ENCODE measurements around the gene C4orf46. TPM values are rescaled to one million over a fixed set of nuclear protein-coding genes. Genes with fewer than 3 reads are reported as not detected.

C4orf46 gene
- total and polyA plus RNA-seq, 2 experiments from 2014 or later = 23.9 to 41.5 TPM

DNA sequence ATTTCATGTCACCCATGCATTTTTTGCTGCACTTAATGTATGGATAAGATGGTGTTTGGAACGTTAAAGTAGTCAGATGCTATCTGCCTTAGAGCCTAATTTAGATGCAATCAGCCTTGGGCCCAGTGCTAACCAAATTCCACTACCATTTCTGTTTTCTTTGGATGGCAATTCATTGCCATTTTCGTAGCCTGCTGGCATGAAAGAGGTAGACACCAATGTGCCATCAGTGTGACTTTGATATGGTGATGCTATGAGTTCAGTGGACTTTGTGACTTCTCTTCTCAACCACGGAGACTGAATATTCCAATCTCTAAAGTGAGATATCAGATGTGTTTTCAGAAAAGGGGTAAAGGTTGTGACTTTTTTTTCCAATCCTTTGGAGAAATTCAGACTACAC, 1.9 kb upstream of the C4orf46 start:
- H3K27me3 Mint-ChIP-seq (ENCODE audit: insufficient read depth, low read depth, poor library complexity) = peaks cover 12% of the 10 kb centered on the region
- no peaks in the 10 kb centered on the region for H3K9me2 ChIP-seq (ENCODE audit: insufficient read depth)
- H3K4me1 Mint-ChIP-seq = peaks cover 14% of the 10 kb centered on the region; the same call in 2 of the 3 replicates
- H3K4me3 Mint-ChIP-seq = no peak overlapping the region
- DNase-seq (ENCODE audit: low spot score) (no peak), ATAC-seq (no peak)
- H2AFZ ChIP-seq = no peak overlapping the region
- TF ChIP-seq JUNB (IDR thresholded peaks at IDR 0.05; ENCODE audit: unreplicated experiment) = no peak
- TF ChIP-seq, protein P1, sequence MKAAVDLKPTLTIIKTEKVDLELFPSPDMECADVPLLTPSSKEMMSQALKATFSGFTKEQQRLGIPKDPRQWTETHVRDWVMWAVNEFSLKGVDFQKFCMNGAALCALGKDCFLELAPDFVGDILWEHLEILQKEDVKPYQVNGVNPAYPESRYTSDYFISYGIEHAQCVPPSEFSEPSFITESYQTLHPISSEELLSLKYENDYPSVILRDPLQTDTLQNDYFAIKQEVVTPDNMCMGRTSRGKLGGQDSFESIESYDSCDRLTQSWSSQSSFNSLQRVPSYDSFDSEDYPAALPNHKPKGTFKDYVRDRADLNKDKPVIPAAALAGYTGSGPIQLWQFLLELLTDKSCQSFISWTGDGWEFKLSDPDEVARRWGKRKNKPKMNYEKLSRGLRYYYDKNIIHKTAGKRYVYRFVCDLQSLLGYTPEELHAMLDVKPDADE (IDR thresholded peaks at IDR 0.05) = no peak
- no peak for TF ChIP-seq EZH2phosphoT487 (IDR thresholded peaks at IDR 0.05; ENCODE audit: unreplicated experiment)
- TF ChIP-seq ZNF331 (CRISPR knock-in tag; IDR thresholded peaks at IDR 0.05; ENCODE audit: low read depth) = no peak
- TF ChIP-seq CREB1 (CRISPR knock-in tag; IDR thresholded peaks at IDR 0.05; ENCODE audit: low read depth) = no peak
- TF ChIP-seq ZNF114 (CRISPR knock-in tag; IDR thresholded peaks at IDR 0.05) = no peak
- TF ChIP-seq EZH2 (IDR thresholded peaks at IDR 0.05; ENCODE audit: low read depth, unreplicated experiment) = no peak
- no peak for TF ChIP-seq STAT1 (IDR thresholded peaks at IDR 0.05; ENCODE audit: unreplicated experiment)
- TF ChIP-seq, protein P2, sequence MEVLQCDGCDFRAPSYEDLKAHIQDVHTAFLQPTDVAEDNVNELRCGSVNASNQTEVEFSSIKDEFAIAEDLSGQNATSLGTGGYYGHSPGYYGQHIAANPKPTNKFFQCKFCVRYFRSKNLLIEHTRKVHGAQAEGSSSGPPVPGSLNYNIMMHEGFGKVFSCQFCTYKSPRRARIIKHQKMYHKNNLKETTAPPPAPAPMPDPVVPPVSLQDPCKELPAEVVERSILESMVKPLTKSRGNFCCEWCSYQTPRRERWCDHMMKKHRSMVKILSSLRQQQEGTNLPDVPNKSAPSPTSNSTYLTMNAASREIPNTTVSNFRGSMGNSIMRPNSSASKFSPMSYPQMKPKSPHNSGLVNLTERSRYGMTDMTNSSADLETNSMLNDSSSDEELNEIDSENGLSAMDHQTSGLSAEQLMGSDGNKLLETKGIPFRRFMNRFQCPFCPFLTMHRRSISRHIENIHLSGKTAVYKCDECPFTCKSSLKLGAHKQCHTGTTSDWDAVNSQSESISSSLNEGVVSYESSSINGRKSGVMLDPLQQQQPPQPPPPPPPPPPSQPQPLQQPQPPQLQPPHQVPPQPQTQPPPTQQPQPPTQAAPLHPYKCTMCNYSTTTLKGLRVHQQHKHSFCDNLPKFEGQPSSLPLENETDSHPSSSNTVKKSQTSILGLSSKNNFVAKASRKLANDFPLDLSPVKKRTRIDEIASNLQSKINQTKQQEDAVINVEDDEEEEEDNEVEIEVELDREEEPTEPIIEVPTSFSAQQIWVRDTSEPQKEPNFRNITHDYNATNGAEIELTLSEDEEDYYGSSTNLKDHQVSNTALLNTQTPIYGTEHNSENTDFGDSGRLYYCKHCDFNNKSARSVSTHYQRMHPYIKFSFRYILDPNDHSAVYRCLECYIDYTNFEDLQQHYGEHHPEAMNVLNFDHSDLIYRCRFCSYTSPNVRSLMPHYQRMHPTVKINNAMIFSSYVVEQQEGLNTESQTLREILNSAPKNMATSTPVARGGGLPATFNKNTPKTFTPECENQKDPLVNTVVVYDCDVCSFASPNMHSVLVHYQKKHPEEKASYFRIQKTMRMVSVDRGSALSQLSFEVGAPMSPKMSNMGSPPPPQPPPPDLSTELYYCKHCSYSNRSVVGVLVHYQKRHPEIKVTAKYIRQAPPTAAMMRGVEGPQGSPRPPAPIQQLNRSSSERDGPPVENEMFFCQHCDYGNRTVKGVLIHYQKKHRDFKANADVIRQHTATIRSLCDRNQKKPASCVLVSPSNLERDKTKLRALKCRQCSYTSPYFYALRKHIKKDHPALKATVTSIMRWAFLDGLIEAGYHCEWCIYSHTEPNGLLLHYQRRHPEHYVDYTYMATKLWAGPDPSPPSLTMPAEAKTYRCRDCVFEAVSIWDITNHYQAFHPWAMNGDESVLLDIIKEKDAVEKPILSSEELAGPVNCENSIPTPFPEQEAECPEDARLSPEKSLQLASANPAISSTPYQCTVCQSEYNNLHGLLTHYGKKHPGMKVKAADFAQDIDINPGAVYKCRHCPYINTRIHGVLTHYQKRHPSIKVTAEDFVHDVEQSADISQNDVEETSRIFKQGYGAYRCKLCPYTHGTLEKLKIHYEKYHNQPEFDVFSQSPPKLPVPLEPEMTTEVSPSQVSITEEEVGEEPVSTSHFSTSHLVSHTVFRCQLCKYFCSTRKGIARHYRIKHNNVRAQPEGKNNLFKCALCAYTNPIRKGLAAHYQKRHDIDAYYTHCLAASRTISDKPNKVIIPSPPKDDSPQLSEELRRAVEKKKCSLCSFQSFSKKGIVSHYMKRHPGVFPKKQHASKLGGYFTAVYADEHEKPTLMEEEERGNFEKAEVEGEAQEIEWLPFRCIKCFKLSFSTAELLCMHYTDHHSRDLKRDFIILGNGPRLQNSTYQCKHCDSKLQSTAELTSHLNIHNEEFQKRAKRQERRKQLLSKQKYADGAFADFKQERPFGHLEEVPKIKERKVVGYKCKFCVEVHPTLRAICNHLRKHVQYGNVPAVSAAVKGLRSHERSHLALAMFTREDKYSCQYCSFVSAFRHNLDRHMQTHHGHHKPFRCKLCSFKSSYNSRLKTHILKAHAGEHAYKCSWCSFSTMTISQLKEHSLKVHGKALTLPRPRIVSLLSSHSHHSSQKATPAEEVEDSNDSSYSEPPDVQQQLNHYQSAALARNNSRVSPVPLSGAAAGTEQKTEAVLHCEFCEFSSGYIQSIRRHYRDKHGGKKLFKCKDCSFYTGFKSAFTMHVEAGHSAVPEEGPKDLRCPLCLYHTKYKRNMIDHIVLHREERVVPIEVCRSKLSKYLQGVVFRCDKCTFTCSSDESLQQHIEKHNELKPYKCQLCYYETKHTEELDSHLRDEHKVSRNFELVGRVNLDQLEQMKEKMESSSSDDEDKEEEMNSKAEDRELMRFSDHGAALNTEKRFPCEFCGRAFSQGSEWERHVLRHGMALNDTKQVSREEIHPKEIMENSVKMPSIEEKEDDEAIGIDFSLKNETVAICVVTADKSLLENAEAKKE (CRISPR knock-in tag; IDR thresholded peaks at IDR 0.05) = no peak
- TF ChIP-seq, protein P3, sequence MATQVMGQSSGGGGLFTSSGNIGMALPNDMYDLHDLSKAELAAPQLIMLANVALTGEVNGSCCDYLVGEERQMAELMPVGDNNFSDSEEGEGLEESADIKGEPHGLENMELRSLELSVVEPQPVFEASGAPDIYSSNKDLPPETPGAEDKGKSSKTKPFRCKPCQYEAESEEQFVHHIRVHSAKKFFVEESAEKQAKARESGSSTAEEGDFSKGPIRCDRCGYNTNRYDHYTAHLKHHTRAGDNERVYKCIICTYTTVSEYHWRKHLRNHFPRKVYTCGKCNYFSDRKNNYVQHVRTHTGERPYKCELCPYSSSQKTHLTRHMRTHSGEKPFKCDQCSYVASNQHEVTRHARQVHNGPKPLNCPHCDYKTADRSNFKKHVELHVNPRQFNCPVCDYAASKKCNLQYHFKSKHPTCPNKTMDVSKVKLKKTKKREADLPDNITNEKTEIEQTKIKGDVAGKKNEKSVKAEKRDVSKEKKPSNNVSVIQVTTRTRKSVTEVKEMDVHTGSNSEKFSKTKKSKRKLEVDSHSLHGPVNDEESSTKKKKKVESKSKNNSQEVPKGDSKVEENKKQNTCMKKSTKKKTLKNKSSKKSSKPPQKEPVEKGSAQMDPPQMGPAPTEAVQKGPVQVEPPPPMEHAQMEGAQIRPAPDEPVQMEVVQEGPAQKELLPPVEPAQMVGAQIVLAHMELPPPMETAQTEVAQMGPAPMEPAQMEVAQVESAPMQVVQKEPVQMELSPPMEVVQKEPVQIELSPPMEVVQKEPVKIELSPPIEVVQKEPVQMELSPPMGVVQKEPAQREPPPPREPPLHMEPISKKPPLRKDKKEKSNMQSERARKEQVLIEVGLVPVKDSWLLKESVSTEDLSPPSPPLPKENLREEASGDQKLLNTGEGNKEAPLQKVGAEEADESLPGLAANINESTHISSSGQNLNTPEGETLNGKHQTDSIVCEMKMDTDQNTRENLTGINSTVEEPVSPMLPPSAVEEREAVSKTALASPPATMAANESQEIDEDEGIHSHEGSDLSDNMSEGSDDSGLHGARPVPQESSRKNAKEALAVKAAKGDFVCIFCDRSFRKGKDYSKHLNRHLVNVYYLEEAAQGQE (IDR thresholded peaks at IDR 0.05; ENCODE audit: unreplicated experiment) = no peak
- no peak for TF ChIP-seq POLR2AphosphoS5 (IDR thresholded peaks at IDR 0.05; ENCODE audit: low read depth)
- TF ChIP-seq NANOG (IDR thresholded peaks at IDR 0.05; ENCODE audit: borderline replicate concordance) = no peak
- TF ChIP-seq, protein P4, sequence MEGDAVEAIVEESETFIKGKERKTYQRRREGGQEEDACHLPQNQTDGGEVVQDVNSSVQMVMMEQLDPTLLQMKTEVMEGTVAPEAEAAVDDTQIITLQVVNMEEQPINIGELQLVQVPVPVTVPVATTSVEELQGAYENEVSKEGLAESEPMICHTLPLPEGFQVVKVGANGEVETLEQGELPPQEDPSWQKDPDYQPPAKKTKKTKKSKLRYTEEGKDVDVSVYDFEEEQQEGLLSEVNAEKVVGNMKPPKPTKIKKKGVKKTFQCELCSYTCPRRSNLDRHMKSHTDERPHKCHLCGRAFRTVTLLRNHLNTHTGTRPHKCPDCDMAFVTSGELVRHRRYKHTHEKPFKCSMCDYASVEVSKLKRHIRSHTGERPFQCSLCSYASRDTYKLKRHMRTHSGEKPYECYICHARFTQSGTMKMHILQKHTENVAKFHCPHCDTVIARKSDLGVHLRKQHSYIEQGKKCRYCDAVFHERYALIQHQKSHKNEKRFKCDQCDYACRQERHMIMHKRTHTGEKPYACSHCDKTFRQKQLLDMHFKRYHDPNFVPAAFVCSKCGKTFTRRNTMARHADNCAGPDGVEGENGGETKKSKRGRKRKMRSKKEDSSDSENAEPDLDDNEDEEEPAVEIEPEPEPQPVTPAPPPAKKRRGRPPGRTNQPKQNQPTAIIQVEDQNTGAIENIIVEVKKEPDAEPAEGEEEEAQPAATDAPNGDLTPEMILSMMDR (conservative IDR thresholded peaks at IDR 0.05; ENCODE audit: low read depth in 2 of 2) = no peak
- H3F3A ChIP-seq (replicated peaks; ENCODE audit: low read depth) = peaks cover 5% of the 10 kb centered on the region; the same call in 1 of the 2 replicates
- H3K27me3 ChIP-seq (ENCODE audit: insufficient read depth) = no peaks in the 10 kb centered on the region
- H3K36me3 ChIP-seq (ENCODE audit: insufficient read depth) = peaks cover 5% of the 10 kb centered on the region; the same call in 1 of the 2 replicates
- H3K4me1 ChIP-seq (ENCODE audit: insufficient read depth) = 0 out of 2 replicates have a peak, but pooled peaks cover 5% of the 10 kb centered on the region
- H4K20me1 ChIP-seq (replicated peaks; ENCODE audit: insufficient read depth) = no peaks in the 10 kb centered on the region; the same call in 1 of the 2 replicates
- no peak overlapping the region for H3K4me3 ChIP-seq
- H3K27ac ChIP-seq (ENCODE audit: low read depth) = no peak overlapping the region
- H3K79me2 ChIP-seq (replicated peaks; ENCODE audit: insufficient read depth) = peaks cover 33% of the 10 kb centered on the region
- H3K36me3 Mint-ChIP-seq (ENCODE audit: low read depth) = peaks cover 7% of the 10 kb centered on the region
- H3K27ac Mint-ChIP-seq = no peak overlapping the region
- H3K9me3 Mint-ChIP-seq = no peaks in the 10 kb centered on the region; the same call in 2 of the 3 replicates
- no peak overlapping the region for H3K4me2 ChIP-seq

All from GM23338 (cell line).